DOHH2 (cell line): ENCODE results near the gene TTLL10.

Source experiments
- H3F3A ChIP-seq: fragments of 200-600 bp; sonication (generic), shearing (Covaris generic); 2 replicates; pipeline ENCODE4 v1.6.0; 2016; ENCODE audit warnings: antibody characterized with exemption, mild to moderate bottlenecking; ENCODE audit not compliant: control insufficient read depth, insufficient read depth
- H3K27ac ChIP-seq: fragments of 200-600 bp; sonication (generic); 2 replicates; pipeline ENCODE4 v1.5.1; 2014; ENCODE audit warnings: low read depth, mild to moderate bottlenecking, low read length, moderate library complexity
- H3K27me3 ChIP-seq: fragments of 200-600 bp; sonication (generic); 2 replicates; pipeline ENCODE4 v1.6.1; 2014; ENCODE audit warnings: mild to moderate bottlenecking, low read length, mixed read lengths; ENCODE audit not compliant: control insufficient read depth
- H3K36me3 ChIP-seq: fragments of 200-600 bp; sonication (generic); 2 replicates; pipeline ENCODE4 v1.6.1; 2014; ENCODE audit warnings: mild to moderate bottlenecking, low read length, moderate library complexity, mixed read lengths; ENCODE audit not compliant: control insufficient read depth
- H3K4me1 ChIP-seq: fragments of 200-600 bp; sonication (generic); 2 replicates; pipeline ENCODE4 v1.6.1; 2014; ENCODE audit warnings: mild to moderate bottlenecking, low read length, mixed read lengths; ENCODE audit not compliant: control insufficient read depth
- H3K4me2 ChIP-seq: fragments of 200-600 bp; sonication (generic); 2 replicates; pipeline ENCODE4 v1.6.0; 2014; ENCODE audit warnings: mild to moderate bottlenecking, low read length, moderate library complexity
- H3K4me3 ChIP-seq: fragments of 200-600 bp; sonication (generic); 2 replicates; pipeline ENCODE4 v1.5.1; 2014; ENCODE audit warnings: mild to moderate bottlenecking, low read length, mixed read lengths
- H3K79me2 ChIP-seq: fragments of 200-600 bp; sonication (generic); 2 replicates; pipeline ENCODE4 v1.6.1; 2014; ENCODE audit warnings: mild to moderate bottlenecking, low read length, mixed read lengths; ENCODE audit not compliant: control insufficient read depth
- H3K9me2 ChIP-seq: fragments of 200-600 bp; sonication (generic); replicated peaks from 2 replicates; pipeline ENCODE4 v1.6.1; 2014; ENCODE audit warnings: mild to moderate bottlenecking, low read length, mixed read lengths; ENCODE audit not compliant: control insufficient read depth
- H3K9me3 ChIP-seq: fragments of 200-600 bp; sonication (generic); 2 replicates; pipeline ENCODE4 v1.6.1; 2014; ENCODE audit warnings: antibody characterized with exemption, low read length, mixed read lengths; ENCODE audit not compliant: control insufficient read depth, insufficient read depth
- H4K20me1 ChIP-seq: fragments of 200-600 bp; sonication (generic); 2 replicates; pipeline ENCODE4 v1.6.0; 2014; ENCODE audit warnings: low read depth, mild to moderate bottlenecking, antibody characterized with exemption, low read length, moderate library complexity; ENCODE audit not compliant: control insufficient read depth, insufficient read depth
- CTCF ChIP-seq: fragments of 200-600 bp; sonication (generic); IDR thresholded peaks from one replicate; pipeline ENCODE4 v1.5.1; 2014; ENCODE audit warnings: antibody characterized with exemption, mild to moderate bottlenecking, low read depth, low read length; ENCODE audit not compliant: poor library complexity, severe bottlenecking
- EZH2phosphoT487 ChIP-seq: fragments of 200-600 bp; sonication (generic); IDR thresholded peaks from 2 replicates; pipeline ENCODE4 v1.6.1; 2017; ENCODE audit warnings: borderline replicate concordance, mild to moderate bottlenecking, antibody characterized with exemption, low read length, moderate library complexity, mixed read lengths

TTLL10 gene

DNA sequence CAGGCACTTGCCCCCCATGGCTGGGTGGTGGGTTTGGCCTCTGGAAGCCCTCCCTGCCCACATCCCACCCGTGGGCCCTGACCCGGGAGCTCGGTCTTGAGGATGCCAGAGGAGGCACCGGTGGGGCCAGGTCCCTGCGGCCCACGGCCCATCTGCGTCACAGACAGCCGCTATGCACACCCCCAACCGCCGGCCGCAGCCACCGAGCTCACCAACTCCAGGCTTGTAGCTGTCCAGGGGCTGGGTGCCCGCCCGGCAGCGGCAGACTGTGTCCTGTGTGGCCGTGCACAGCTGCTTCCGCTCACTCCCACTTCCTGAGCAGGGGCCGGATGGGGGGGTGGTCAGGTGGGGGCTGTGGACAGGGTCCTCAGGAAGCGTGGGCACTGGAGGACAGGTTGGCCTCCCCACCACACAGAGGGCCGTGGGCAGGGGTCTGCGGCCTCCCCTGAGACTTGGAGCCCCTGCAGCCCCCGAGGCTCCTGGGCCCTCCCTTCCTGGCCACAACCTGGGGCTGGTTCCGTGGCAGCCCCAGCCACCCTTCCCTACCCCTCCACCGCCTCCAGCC, 39.2 kb downstream of the TTLL10 start:
- Histone ChIP-seq H3K36me3 (peaks cover 6% of the 10 kb centered on the region; the same call in 1 of the 2 replicates), H3K4me2 (no peak overlapping the region), H3K27ac (no peak overlapping the region), H4K20me1 (no peaks in the 10 kb centered on the region), H3K79me2 (no peaks in the 10 kb centered on the region), H3K9me3 (no peaks in the 10 kb centered on the region), H3K27me3 (peaks cover 22% of the 10 kb centered on the region), H3K9me2 (no peaks in the 10 kb centered on the region), H3K4me3 (no peak overlapping the region), H3K4me1 (peaks cover 25% of the 10 kb centered on the region), H3F3A (no peaks in the 10 kb centered on the region)
- no peak for TF ChIP-seq CTCF
- TF ChIP-seq EZH2phosphoT487, result no peak

DNA sequence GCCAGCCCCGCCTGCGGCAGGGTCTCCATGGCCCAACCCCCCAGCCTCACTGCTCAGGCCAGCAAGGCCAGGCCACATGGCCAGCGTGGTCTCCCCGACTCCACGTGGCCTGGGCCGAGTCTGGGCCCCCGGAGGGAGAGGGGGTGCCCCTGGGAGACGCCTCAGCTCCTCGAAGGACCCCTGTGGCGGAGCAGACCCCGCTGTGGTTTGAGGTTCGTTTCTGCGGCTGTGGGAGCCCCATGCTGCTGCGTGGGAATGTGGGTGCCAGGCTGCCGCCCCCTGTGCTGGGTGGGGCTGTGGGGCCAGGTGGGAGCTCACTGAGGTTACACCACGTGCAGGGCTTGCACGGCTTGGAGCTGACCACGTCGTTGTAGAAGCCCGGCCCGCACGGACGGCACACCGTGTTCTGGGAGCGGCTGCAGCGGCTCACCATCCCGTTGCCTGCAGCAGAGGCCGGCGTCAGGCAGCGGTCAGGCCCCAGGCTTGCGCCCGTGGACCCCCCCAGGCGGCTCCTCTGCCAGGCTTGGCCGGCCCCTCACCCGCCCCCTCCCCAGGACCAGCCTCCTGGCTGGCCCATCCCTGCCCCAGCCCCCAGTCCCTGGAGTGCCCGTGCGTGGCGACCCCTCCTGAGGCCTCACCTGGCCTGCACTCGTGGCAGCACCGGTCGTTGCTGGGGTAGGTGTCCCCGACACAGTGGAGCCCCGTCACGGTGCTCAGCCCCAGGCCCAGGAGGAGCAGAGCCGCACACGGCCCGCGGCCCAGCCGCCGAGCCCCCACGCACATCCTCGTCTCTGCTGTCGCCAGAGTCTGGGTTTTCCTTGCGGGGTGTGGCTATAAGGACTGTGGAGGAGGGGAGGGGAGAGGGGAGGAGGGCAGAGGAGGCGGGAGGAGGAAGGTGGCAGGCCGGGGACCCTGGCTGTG, 39.9 kb downstream of the TTLL10 start, which contains the start of gene TNFRSF4:
Gene TNFRSF4 (minus strand): TSS at position 809 of the 921 bp plus-strand sequence. CDS start 26 bp downstream, at position 783.
- no peaks in the 10 kb centered on the region for H3K9me2 ChIP-seq
- H3F3A ChIP-seq, result no peaks in the 10 kb centered on the region
- no peaks in the 10 kb centered on the region for H3K79me2 ChIP-seq
- H3K4me3 ChIP-seq, result no peak within 1 kb of the TSS
- H3K27me3 ChIP-seq, result peaks cover 15% of the 10 kb centered on the region
- H3K4me1 ChIP-seq, result peaks cover 20% of the 10 kb centered on the region
- H3K9me3 ChIP-seq, result no peaks in the 10 kb centered on the region
- no peaks in the 10 kb centered on the region for H4K20me1 ChIP-seq
- TF ChIP-seq CTCF (no peak), EZH2phosphoT487 (no peak)
- H3K4me2 ChIP-seq, result no peak within 1 kb of the TSS
- H3K36me3 ChIP-seq, result peaks cover 14% of the 10 kb centered on the region
- no peak within 1 kb of the TSS for H3K27ac ChIP-seq

- H3K36me3 ChIP-seq, result peaks cover 19% of the 10 kb centered on the region
- H4K20me1 ChIP-seq, result no peaks in the 10 kb centered on the region
- peaks cover 3% of the 10 kb centered on the region for H3K27me3 ChIP-seq
- H3K4me3 ChIP-seq, result no peak overlapping the region
- no peaks in the 10 kb centered on the region for H3F3A ChIP-seq
- TF ChIP-seq EZH2phosphoT487, result no peak
- TF ChIP-seq CTCF, result no peak
- H3K79me2 ChIP-seq, result no peaks in the 10 kb centered on the region
- H3K4me1 ChIP-seq, result peaks cover 15% of the 10 kb centered on the region
- no peak overlapping the region for H3K27ac ChIP-seq
- no peaks in the 10 kb centered on the region for H3K9me2 ChIP-seq
- no peak overlapping the region for H3K4me2 ChIP-seq
- H3K9me3 ChIP-seq, result no peaks in the 10 kb centered on the region
These were observed 41.5 kb downstream of the TTLL10 start for GRCh38 chr1:1215080-1215676.
